OCI-LY3 (cell line): ENCODE data around the gene TMEM86B.

Source experiments
- EZH2phosphoT487 ChIP-seq: fragments of 200-600 bp; shearing (Covaris generic); IDR thresholded peaks from 2 replicates; pipeline ENCODE4 v1.6.1; 2018; ENCODE audit warnings: antibody characterized with exemption, mixed run types, low read depth
- TF ChIP-seq, protein P1 (sequence below): fragments of 200-600, 300-600 bp; sonication (generic); IDR thresholded peaks from 2 replicates; pipeline ENCODE4 v1.5.1; 2014; ENCODE audit warnings: antibody characterized with exemption, low read length, low read depth

DNA sequence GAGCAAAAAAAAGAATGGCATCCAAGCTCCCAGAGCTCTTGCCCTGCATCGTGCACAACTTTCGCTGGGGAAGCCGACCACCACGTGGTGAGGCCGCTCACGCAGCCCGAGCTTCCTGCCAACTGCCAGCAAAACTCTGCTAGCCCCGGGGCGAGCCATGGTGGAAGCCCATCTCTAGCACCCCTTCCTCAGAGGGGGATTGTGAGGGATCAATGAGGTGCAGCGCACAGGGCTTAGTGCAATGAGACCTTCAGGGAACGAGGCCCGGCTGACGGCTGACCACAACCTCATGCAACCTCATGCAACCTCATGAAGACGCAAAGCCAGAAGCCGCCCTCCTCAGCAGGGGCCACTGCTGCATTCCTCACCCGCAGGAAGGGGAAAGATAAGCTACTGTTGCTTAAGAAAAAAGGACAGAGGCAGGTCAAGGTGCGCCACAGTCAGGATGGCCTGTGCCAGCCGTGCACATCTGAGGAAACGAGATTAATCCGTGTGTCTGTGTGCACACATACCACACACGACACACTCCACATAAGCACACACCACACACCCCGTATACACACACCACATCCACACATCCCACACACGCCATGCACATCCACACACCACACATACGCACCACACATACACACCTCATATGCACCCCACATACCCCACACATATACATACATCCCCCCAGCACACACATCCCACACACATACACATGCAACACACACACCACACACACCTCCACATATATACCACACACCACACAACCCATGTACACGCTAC lies 41.8 kb upstream of the TMEM86B start:
- TF ChIP-seq, protein P1, sequence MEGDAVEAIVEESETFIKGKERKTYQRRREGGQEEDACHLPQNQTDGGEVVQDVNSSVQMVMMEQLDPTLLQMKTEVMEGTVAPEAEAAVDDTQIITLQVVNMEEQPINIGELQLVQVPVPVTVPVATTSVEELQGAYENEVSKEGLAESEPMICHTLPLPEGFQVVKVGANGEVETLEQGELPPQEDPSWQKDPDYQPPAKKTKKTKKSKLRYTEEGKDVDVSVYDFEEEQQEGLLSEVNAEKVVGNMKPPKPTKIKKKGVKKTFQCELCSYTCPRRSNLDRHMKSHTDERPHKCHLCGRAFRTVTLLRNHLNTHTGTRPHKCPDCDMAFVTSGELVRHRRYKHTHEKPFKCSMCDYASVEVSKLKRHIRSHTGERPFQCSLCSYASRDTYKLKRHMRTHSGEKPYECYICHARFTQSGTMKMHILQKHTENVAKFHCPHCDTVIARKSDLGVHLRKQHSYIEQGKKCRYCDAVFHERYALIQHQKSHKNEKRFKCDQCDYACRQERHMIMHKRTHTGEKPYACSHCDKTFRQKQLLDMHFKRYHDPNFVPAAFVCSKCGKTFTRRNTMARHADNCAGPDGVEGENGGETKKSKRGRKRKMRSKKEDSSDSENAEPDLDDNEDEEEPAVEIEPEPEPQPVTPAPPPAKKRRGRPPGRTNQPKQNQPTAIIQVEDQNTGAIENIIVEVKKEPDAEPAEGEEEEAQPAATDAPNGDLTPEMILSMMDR, result no peak
- TF ChIP-seq EZH2phosphoT487, result no peak
